A549 (cell line): ENCODE results near the gene TRMT61A. TPM values are rescaled to one million over a fixed set of nuclear protein-coding genes. Genes with fewer than 3 reads are reported as not detected.

Experiments used
- ATAC-seq, 2 experiments: fragments of 200-7000 bp in 1 of 2; fragments of >200 bp in 1 of 2; cut with Nextera tagmentation in 1 of 2; cut with Tn5 transposase in 1 of 2; 3 replicates each; pipeline versions ENCODE4 v1.8.0 to v1.9.1; 2018 to 2020; ENCODE audit warnings: mild to moderate bottlenecking in 1 of 2, moderate library complexity in 1 of 2
- CTCF ChIA-PET: fragments of 300-600 bp; sonication (Branson Sonifier 250); formaldehyde crosslinking; extraction: SDS; loops from one replicate; lab custom pipeline; 2021; ENCODE audit warnings: antibody characterized with exemption, inconsistent platforms; lab: Yijun Ruan, JAX
- POLR2A ChIA-PET: fragments of 350-600 bp; formaldehyde crosslinking; extraction: SDS; loops from one replicate; lab custom pipeline; 2021; ENCODE audit warnings: antibody characterized with exemption, inconsistent platforms; lab: Yijun Ruan, JAX
- DNase-seq, 2 experiments: peaks; one replicate each; pipeline versions ENCODE4 v3.0.0 to v3.0.0-alpha.2; 2011 to 2016; ENCODE audit warnings: low read depth in 1 of 2, low spot score in 1 of 2
- FAIRE-seq: peaks from 2 replicates; lab custom pipeline; 2011; peaks lifted over from hg19 to GRCh38; lab: Jason Lieb, UNC
- H3K27ac ChIP-seq, 2 experiments: fragments of >200 bp; sonication (Bioruptor Twin); formaldehyde crosslinking; 3 replicates each; pipeline ENCODE4 v1.5.1; 2016 to 2017
- H3K4me1 ChIP-seq: fragments of >200 bp; sonication (Bioruptor Twin); formaldehyde crosslinking; 3 replicates; pipeline ENCODE4 v1.6.1; 2016
- H3K4me2 ChIP-seq: fragments of >200 bp; sonication (Bioruptor Twin); formaldehyde crosslinking; 3 replicates; pipeline ENCODE4 v1.6.1; 2016
- H3K4me3 ChIP-seq: fragments of >200 bp; sonication (Bioruptor Twin); formaldehyde crosslinking; 3 replicates; pipeline ENCODE4 v1.5.1; 2016
- H3K9me3 ChIP-seq: fragments of >200 bp; sonication (Bioruptor Twin); formaldehyde crosslinking; 3 replicates; pipeline ENCODE4 v1.6.1; 2016
- BCL3 ChIP-seq: fragments of >200 bp; sonication (Bioruptor Twin); formaldehyde crosslinking; IDR thresholded peaks from 3 replicates; pipeline ENCODE4 v1.6.1; 2016
- BHLHE40 ChIP-seq: IDR thresholded peaks from 2 replicates; pipeline ENCODE4 v1.6.1; 2012; ENCODE audit warnings: low read depth, low read length, inconsistent platforms
- CEBPB ChIP-seq, 2 experiments: fragments of >200 bp in 1 of 2; sonication (Bioruptor Twin) in 1 of 2; formaldehyde crosslinking in 1 of 2; IDR thresholded peaks; 2 replicates each; pipeline ENCODE4 v1.6.1; 2012 to 2016
- CHD2 ChIP-seq: fragments of 150-350 bp; IDR thresholded peaks from 2 replicates; pipeline ENCODE4 v1.6.1; 2014; ENCODE audit warnings: low read length; ENCODE audit not compliant: partially characterized antibody
- CHD4 ChIP-seq: fragments of 200-600 bp; sonication (generic); IDR thresholded peaks from 2 replicates; pipeline ENCODE4 v1.6.1; 2016; ENCODE audit warnings: antibody characterized with exemption, mild to moderate bottlenecking, borderline replicate concordance
- CTCF ChIP-seq: fragments of >200 bp; sonication (Bioruptor Twin); formaldehyde crosslinking; IDR thresholded peaks from 3 replicates; pipeline ENCODE4 v1.5.1; 2016
- EHMT2 ChIP-seq: fragments of 200-600 bp; sonication (generic); IDR thresholded peaks from 2 replicates; pipeline ENCODE4 v1.6.1; 2016; ENCODE audit warnings: antibody characterized with exemption, low read depth, mild to moderate bottlenecking, moderate library complexity
- FOSL2 ChIP-seq, 2 experiments: fragments of 450-650 bp in 1 of 2; fragments of >200 bp in 1 of 2; sonication (Bioruptor Twin) in 1 of 2; formaldehyde crosslinking; IDR thresholded peaks; 2 replicates each; pipeline versions ENCODE4 v1.5.0 to v1.6.1; 2016 to 2020; ENCODE audit warnings: mild to moderate bottlenecking in 1 of 2, moderate library complexity in 1 of 2
- GATA3 ChIP-seq: IDR thresholded peaks from 2 replicates; pipeline ENCODE4 v1.6.1; 2012; ENCODE audit warnings: borderline replicate concordance
- HOXB5 ChIP-seq: fragments of 250-450 bp; sonication (Bioruptor Pico); IDR thresholded peaks from 2 replicates; pipeline ENCODE4 v1.5.0; 2020; ENCODE audit warnings: mild to moderate bottlenecking, moderate library complexity
- JUNB ChIP-seq: fragments of >200 bp; sonication (Bioruptor Twin); formaldehyde crosslinking; IDR thresholded peaks from 2 replicates; pipeline ENCODE4 v1.6.1; 2016
- KDM5A ChIP-seq: fragments of 200-600 bp; sonication (generic); IDR thresholded peaks from 2 replicates; pipeline ENCODE4 v1.6.1; 2016; ENCODE audit warnings: antibody characterized with exemption, mild to moderate bottlenecking
- MAFK ChIP-seq: fragments of 450-650 bp; IDR thresholded peaks from 2 replicates; pipeline ENCODE4 v1.6.1; 2014; ENCODE audit not compliant: partially characterized antibody
- MYC ChIP-seq: IDR thresholded peaks from 2 replicates; pipeline ENCODE4 v1.6.1; 2012; ENCODE audit warnings: mild to moderate bottlenecking, inconsistent platforms, low read length, improper control_type of control experiment, borderline replicate concordance
- POLR2AphosphoS2 ChIP-seq: conservative IDR thresholded peaks from 2 replicates; pipeline ENCODE4 v1.6.1; 2012; ENCODE audit warnings: low read length, improper control_type of control experiment, inconsistent platforms
- REST ChIP-seq: fragments of 200-600 bp; sonication (generic); IDR thresholded peaks from 2 replicates; pipeline ENCODE4 v1.6.1; 2016; ENCODE audit warnings: antibody characterized with exemption, mild to moderate bottlenecking, moderate library complexity
- SMC3 ChIP-seq: fragments of >200 bp; sonication (Bioruptor Twin); formaldehyde crosslinking; IDR thresholded peaks from 3 replicates; pipeline ENCODE4 v1.6.1; 2018; ENCODE audit warnings: inconsistent platforms
- ZFP36 ChIP-seq: fragments of 450-650 bp; IDR thresholded peaks from 2 replicates; pipeline ENCODE4 v1.6.1; 2014; ENCODE audit warnings: borderline replicate concordance; ENCODE audit not compliant: partially characterized antibody
- ZNF302 ChIP-seq: fragments of 250-450 bp; sonication (Bioruptor Pico); IDR thresholded peaks from 2 replicates; pipeline ENCODE4 v1.9.0; 2021; ENCODE audit warnings: inconsistent platforms, mild to moderate bottlenecking, moderate library complexity
- ZSCAN20 ChIP-seq: fragments of 250-450 bp; sonication (Bioruptor Pico); IDR thresholded peaks from 2 replicates; pipeline ENCODE4 v1.8.0; 2022; ENCODE audit warnings: mild to moderate bottlenecking, moderate library complexity
- WGBS: methylation state at CpG from one replicate; pipeline ENCODE4 v1.1.6; 2017; ENCODE audit errors: missing lambda C conversion rate; 5-methylcytosine and 5-hydroxymethylcytosine counted together
- polyA plus RNA-seq, 4 experiments: library from polyadenylated mRNA; depleted of rRNA in 3 of 4; stranded (reverse); fragments of >200 nt; fragmentation: RNase III in 1 of 4; extraction: RNeasy Plus Mini Kit Qiagen cat#74134 plus additional on column Dnase treatment in 1 of 4; gene quantifications; 2 replicates in 3 of 4; 3 replicates in 1 of 4; pipeline ENCODE4 v1.2.3, GENCODE V29; 2011 to 2017
- TF ChIP-seq, protein P1 (sequence below): IDR thresholded peaks from 2 replicates; pipeline ENCODE4 v1.6.1; 2012

Gene TRMT61A
- polyA plus RNA-seq, 2 of the 4 experiments (the other 2 are of a cell fraction): 8.3 to 19.4 TPM

DNA sequence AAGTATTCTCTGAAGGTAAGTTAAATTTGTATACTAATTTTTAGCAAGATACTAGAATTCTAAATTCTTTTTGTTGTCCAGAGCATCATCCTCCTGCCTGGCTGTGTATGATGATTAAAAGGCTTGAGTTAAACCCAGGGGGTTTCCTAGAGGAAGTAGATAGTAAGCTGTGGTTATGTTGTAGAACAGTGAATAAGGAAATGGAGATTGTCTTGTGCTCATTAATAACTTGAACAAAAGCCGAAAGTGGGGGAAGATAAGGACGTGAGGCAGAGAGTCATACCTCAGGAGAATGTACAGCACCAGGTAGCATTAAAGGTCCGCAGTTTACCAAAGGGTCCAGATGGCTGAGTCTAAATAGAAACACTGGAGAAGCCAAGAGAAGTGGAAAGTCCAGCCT is 48.4 kb upstream of the TRMT61A start:
- H3K4me1 ChIP-seq: no peaks in the 10 kb centered on the region
- FAIRE-seq: no peak
- H3K4me2 ChIP-seq: no peak overlapping the region
- CTCF ChIA-PET: interaction anchor here (0.8 to 1.9 kb wide), 2 partner anchors 9 to 87 kb away, joined by 3 to 7 read pairs; no protein-coding TSS in a partner anchor
- WGBS: 94% methylated on average over 3 of the region's 3 CpGs
- H3K27ac ChIP-seq: no peak overlapping the region
- H3K9me3 ChIP-seq: no peaks in the 10 kb centered on the region
- H3K4me3 ChIP-seq: no peak overlapping the region
- TF ChIP-seq ZNF302 (CRISPR knock-in tag) (no peak), SMC3 (no peak), CHD2 (no peak)
- no peak for DNase-seq
- no peak for ATAC-seq
- POLR2A ChIA-PET: no interaction called here

DNA sequence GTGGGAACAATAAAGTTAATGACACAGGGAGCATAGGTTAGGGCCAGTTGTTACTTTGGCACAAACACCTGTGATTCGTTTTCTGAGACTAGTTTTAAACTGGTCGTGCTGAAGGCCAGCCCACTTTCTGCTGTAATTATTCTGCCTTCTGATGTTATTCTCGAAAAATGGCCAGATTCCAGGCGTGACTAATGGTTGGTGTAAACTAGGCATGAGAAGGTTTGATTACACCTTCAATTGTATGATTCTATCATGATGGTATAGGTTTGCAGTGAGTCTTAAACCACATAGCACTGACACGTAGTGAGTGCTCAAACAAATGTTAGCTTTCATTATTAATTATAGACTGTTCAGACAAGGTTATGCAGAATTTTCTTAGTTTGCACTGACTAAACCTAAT is 45.4 kb upstream of the TRMT61A start:
- ChIA-PET POLR2A (no interaction called here), CTCF (interaction anchor here (1.0 to 1.7 kb wide), 2 partner anchors 12 to 24 kb away, joined by 3 to 4 read pairs; no protein-coding TSS in a partner anchor)
- H3K9me3 ChIP-seq: no peaks in the 10 kb centered on the region
- peaks cover 10% of the 10 kb centered on the region; the same call in 2 of the 3 replicates for H3K4me1 ChIP-seq
- no peak for ATAC-seq
- H3K27ac ChIP-seq: no peak overlapping the region
- no peak overlapping the region for H3K4me2 ChIP-seq
- DNase-seq: no peak
- WGBS: 59% methylated on average over 5 of the region's 5 CpGs
- no peak for FAIRE-seq
- TF ChIP-seq CEBPB (IDR thresholded peaks at IDR 0.05): no peak
- no peak for TF ChIP-seq REST
- no peak for TF ChIP-seq BCL3
- TF ChIP-seq HOXB5: no peak
- no peak for TF ChIP-seq JUNB
- no peak for TF ChIP-seq KDM5A
- no peak for TF ChIP-seq MYC
- no peak for TF ChIP-seq GATA3
- TF ChIP-seq FOSL2 (IDR thresholded peaks at IDR 0.05): no peak
- TF ChIP-seq FOSL2 (CRISPR knock-in tag; IDR thresholded peaks at IDR 0.05): no peak
- TF ChIP-seq MAFK: no peak
- no peak for TF ChIP-seq ZSCAN20 (CRISPR knock-in tag)
- no peak for TF ChIP-seq EHMT2
- TF ChIP-seq, protein P1, sequence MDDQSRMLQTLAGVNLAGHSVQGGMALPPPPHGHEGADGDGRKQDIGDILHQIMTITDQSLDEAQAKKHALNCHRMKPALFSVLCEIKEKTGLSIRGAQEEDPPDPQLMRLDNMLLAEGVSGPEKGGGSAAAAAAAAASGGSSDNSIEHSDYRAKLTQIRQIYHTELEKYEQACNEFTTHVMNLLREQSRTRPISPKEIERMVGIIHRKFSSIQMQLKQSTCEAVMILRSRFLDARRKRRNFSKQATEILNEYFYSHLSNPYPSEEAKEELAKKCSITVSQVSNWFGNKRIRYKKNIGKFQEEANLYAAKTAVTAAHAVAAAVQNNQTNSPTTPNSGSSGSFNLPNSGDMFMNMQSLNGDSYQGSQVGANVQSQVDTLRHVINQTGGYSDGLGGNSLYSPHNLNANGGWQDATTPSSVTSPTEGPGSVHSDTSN: no peak
- no peak overlapping the region for H3K4me3 ChIP-seq

GRCh38 chr14:103485504-103485903 is 43.5 kb upstream of the TRMT61A start:
- H3K4me1 ChIP-seq: peaks cover 10% of the 10 kb centered on the region; the same call in 2 of the 3 replicates
- FAIRE-seq (no peak), DNase-seq (no peak), ATAC-seq (no peak)
- no peaks in the 10 kb centered on the region for H3K9me3 ChIP-seq
- no peak overlapping the region for H3K4me2 ChIP-seq
- 92% methylated on average over 2 of the region's 2 CpGs for WGBS
- no peak overlapping the region for H3K27ac ChIP-seq
- ChIA-PET CTCF (interaction anchor here (6.5 kb wide), 1 partner anchor 14 kb away, joined by 45 read pairs; no protein-coding TSS in a partner anchor), POLR2A (no interaction called here)
- no peak overlapping the region for H3K4me3 ChIP-seq
- no peak for TF ChIP-seq BHLHE40
- TF ChIP-seq CTCF: no peak
- TF ChIP-seq, protein P1: no peak
- no peak for TF ChIP-seq KDM5A
- no peak for TF ChIP-seq POLR2AphosphoS2
- no peak for TF ChIP-seq CHD4
- TF ChIP-seq ZNF302 (CRISPR knock-in tag): no peak
- TF ChIP-seq ZFP36: no peak
